ENCODE measurements around the gene HIGD1C.

Gene HIGD1C

GRCh38 chr12:51018956-51019355, 66.6 kb downstream of the HIGD1C start:
- DNase-seq (ENCODE audit: low read depth in 3 of 3) = no peak

- no peak for DNase-seq (ENCODE audit: low read depth in 3 of 3)
Observed at GRCh38 chr12:51019927-51020326, 67.6 kb downstream of the HIGD1C start.

Measured in stimulated activated CD4-positive, alpha-beta T cell treated with anti-CD3 and anti-CD28 coated beads, TNF-alpha, amount 100 ng/mL, for 4 hours (primary cell).